Measurements from ENCODE around the gene TMSB4X.
A peak's percentile ranks its signal among the peaks of the same experiment; 100 is the strongest.

TMSB4X gene

DNA sequence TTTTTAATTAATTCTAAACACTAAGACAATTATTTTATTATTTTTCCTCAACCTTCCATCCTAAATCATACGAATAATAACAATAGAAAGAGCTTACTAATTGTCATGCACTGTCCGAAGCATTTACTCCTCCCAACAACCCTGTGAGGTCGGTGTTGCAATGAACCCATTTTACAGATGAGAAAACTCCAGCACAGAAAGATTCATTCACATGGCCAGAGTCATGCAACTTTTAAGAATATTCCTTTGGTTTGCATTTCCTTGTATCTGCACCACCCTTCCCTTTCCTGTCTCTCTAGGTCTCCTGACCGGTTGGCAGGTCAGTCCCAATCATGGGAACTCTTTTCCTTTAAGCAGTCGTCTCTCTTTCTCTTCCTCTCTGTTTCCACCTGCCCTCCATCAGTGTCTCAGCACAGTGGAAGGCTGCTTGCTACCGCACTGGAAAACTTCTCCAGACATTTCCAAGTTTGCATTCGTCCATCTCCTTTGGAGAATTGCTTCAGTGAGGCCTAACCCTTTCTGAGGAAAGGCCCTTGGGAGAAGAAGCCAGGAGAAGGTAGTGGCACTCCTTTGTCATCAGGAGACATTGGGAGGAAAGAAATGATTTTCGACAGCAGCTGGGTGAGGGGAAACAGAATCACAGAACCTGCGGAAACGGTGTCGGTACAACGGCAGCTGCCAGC is 1.9 kb upstream of the TMSB4X start:
- Histone ChIP-seq H3K4me3 (IDR thresholded peaks at IDR 0.05; ENCODE audit: insufficient read depth, low read depth, low read length) (no peak overlapping the region), H3K27ac (no peak overlapping the region), H3K27me3 (ENCODE audit: insufficient read depth, low read depth) (no peaks in the 10 kb centered on the region), H3K9ac (no peak overlapping the region), H3K36me3 (ENCODE audit: insufficient read depth) (no peaks in the 10 kb centered on the region), H3K4me1 (ENCODE audit: low read depth, poor library complexity, severe bottlenecking) (peaks cover 10% of the 10 kb centered on the region), H2AFZ (ENCODE audit: low read depth) (no peak overlapping the region), H3K79me2 (ENCODE audit: insufficient read depth, low read depth) (peaks cover 29% of the 10 kb centered on the region), H4K20me1 (ENCODE audit: insufficient read depth) (no peaks in the 10 kb centered on the region), H3K4me2 (no peak overlapping the region)
- TF ChIP-seq, protein P1, sequence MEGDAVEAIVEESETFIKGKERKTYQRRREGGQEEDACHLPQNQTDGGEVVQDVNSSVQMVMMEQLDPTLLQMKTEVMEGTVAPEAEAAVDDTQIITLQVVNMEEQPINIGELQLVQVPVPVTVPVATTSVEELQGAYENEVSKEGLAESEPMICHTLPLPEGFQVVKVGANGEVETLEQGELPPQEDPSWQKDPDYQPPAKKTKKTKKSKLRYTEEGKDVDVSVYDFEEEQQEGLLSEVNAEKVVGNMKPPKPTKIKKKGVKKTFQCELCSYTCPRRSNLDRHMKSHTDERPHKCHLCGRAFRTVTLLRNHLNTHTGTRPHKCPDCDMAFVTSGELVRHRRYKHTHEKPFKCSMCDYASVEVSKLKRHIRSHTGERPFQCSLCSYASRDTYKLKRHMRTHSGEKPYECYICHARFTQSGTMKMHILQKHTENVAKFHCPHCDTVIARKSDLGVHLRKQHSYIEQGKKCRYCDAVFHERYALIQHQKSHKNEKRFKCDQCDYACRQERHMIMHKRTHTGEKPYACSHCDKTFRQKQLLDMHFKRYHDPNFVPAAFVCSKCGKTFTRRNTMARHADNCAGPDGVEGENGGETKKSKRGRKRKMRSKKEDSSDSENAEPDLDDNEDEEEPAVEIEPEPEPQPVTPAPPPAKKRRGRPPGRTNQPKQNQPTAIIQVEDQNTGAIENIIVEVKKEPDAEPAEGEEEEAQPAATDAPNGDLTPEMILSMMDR (conservative IDR thresholded peaks at IDR 0.05; ENCODE audit: low read depth, low read length): no peak

DNA sequence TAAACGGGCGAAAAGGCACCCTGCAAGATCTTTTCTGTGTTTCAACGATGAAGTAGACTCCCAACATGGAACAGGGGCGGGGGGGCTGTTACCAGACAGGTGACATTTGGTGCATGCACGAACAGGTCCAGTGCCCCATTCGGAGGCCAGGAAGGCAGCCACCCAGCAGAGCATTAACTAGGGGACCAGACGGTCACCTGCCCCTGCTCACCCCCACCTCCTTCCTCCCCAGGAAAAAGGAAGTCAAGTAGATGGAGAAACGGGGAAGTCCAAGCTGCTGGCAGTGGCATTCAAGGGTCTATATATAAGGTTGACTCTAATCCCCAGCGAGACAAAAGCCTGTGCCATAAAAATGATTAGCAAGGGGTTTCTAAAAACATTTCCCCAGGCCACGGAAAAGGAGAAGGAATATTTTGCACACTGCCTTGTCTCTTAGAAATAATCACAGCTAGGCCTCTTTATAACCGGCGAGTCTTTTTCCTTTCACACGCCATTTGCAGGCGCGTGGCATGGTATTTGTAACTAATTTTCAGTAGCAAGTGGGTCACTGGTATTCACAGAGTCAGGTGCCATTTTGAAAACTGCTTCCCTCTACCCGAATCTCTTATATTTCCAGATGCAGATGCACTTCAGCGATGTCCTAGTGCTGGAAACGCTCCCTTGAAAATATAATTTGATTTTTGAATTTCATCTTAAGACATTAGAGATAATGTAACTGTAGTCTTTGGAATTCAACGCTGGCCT is 1.2 kb upstream of the TMSB4X start:
- no peaks in the 10 kb centered on the region for H4K20me1 ChIP-seq (ENCODE audit: insufficient read depth)
- no peak overlapping the region for H3K4me3 ChIP-seq (IDR thresholded peaks at IDR 0.05; ENCODE audit: insufficient read depth, low read depth, low read length)
- peak overlapping the region; percentile 97 for H3K9ac ChIP-seq
- TF ChIP-seq, protein P1 (conservative IDR thresholded peaks at IDR 0.05; ENCODE audit: low read depth, low read length): no peak
- H3K79me2 ChIP-seq (ENCODE audit: insufficient read depth, low read depth): peaks cover 29% of the 10 kb centered on the region
- H3K4me1 ChIP-seq (ENCODE audit: low read depth, poor library complexity, severe bottlenecking): peaks cover 14% of the 10 kb centered on the region
- peak overlapping the region; percentile 69 for H3K4me2 ChIP-seq
- H3K27me3 ChIP-seq (ENCODE audit: insufficient read depth, low read depth): no peaks in the 10 kb centered on the region
- peak overlapping the region; percentile 96 for H3K27ac ChIP-seq
- no peaks in the 10 kb centered on the region for H3K36me3 ChIP-seq (ENCODE audit: insufficient read depth)
- H2AFZ ChIP-seq (ENCODE audit: low read depth): peak overlapping the region; percentile 61

DNA sequence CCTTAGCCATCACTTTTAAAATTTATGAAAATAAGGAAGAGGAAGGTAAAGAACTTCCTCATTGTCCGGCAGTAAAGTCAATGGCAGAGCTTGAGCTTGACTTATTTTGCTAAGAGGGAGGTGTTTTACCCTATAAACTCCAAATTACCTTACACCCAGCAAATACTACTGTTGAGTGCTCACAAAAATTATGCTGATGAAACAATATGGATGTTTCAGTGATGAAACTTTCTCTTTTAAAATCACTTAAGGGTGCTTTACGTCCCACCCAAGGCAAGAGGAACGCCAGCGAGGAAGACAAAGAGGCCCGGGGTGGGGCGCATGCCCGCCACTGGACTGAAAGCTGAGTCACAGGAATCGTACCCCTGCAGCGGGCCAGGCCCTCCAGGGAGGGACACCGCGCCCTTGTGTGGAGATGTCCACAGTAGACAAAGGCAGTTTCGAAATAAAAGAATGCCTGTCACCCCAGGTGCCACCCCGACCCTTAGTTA is 560 bp upstream of the TMSB4X start:
- Histone ChIP-seq H3K36me3 (ENCODE audit: insufficient read depth) (no peaks in the 10 kb centered on the region), H2AFZ (ENCODE audit: low read depth) (peak overlapping the region; percentile 61), H3K79me2 (ENCODE audit: insufficient read depth, low read depth) (peaks cover 29% of the 10 kb centered on the region), H3K27ac (peak overlapping the region; percentile 96), H3K4me2 (peak overlapping the region; percentile 69), H3K4me3 (IDR thresholded peaks at IDR 0.05; ENCODE audit: insufficient read depth, low read depth, low read length) (no peak overlapping the region), H3K4me1 (ENCODE audit: low read depth, poor library complexity, severe bottlenecking) (peaks cover 20% of the 10 kb centered on the region), H3K9ac (peak overlapping the region; percentile 97), H3K27me3 (ENCODE audit: insufficient read depth, low read depth) (no peaks in the 10 kb centered on the region), H4K20me1 (ENCODE audit: insufficient read depth) (no peaks in the 10 kb centered on the region)
- TF ChIP-seq, protein P1 (conservative IDR thresholded peaks at IDR 0.05; ENCODE audit: low read depth, low read length): no peak

DNA sequence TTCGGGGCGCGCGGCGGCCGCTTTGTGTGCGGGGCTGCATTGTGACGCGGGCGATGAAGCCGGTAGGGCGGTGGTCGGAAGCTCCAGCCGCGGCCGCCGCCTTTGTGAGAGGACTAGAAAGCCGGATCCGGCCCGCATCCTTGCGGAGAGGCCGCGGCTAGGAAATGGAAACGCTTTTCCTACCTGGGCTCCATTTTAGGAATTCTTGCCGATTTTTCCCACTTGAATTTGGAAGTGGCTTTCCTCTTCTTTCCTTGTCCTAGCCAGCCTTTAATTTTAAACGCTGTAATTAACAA is 708 bp downstream of the TMSB4X start:
- Histone ChIP-seq H3K36me3 (ENCODE audit: insufficient read depth) (no peaks in the 10 kb centered on the region), H3K27me3 (ENCODE audit: insufficient read depth, low read depth) (no peaks in the 10 kb centered on the region), H3K27ac (peak overlapping the region; percentile 96), H2AFZ (ENCODE audit: low read depth) (no peak overlapping the region), H3K9ac (peak overlapping the region; percentile 97), H3K4me2 (peak overlapping the region; percentile 79), H3K4me1 (ENCODE audit: low read depth, poor library complexity, severe bottlenecking) (peaks cover 29% of the 10 kb centered on the region), H3K4me3 (IDR thresholded peaks at IDR 0.05; ENCODE audit: insufficient read depth, low read depth, low read length) (no peak overlapping the region), H3K79me2 (ENCODE audit: insufficient read depth, low read depth) (peaks cover 29% of the 10 kb centered on the region), H4K20me1 (ENCODE audit: insufficient read depth) (no peaks in the 10 kb centered on the region)
- TF ChIP-seq, protein P1 (conservative IDR thresholded peaks at IDR 0.05; ENCODE audit: low read depth, low read length): no peak
